Ishikawa (cell line): Measurements from ENCODE around the gene SV2C.

ENCODE experiments used
- EP300 ChIP-seq: IDR thresholded peaks from 2 replicates; pipeline ENCODE4 v1.6.1; 2012; ENCODE audit warnings: borderline replicate concordance
- FOXM1 ChIP-seq: IDR thresholded peaks from 2 replicates; pipeline ENCODE4 v1.6.1; 2012; ENCODE audit warnings: low read depth, borderline replicate concordance
- RAD21 ChIP-seq: IDR thresholded peaks from 2 replicates; pipeline ENCODE4 v1.6.1; 2012; ENCODE audit warnings: low read depth
- YY1 ChIP-seq: IDR thresholded peaks from 2 replicates; pipeline ENCODE4 v1.6.1; 2012; ENCODE audit warnings: low read depth

DNA sequence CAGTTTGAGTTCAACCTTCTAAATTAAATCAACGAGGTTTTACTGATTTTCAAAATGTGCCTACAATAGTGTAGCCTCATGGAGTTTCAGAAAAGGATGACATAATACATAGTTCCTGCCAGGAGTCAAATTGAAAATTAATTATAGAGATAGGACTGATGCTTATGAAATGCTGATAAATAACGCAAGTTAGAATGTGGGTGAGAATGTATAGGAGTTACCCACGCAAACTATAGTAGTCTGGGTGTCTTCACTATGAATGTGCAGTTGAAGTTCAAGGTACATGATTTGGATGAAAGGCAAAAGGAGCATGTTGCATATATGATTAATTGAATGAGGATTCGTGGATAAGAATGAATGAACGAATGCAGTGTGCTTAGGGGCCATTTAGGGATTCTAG is 95.7 kb downstream of the SV2C start:
- no peak for TF ChIP-seq YY1
- no peak for TF ChIP-seq EP300
- TF ChIP-seq RAD21, result no peak
- TF ChIP-seq FOXM1, result no peak
